ENCODE data around the gene TMCC3.

DNA sequence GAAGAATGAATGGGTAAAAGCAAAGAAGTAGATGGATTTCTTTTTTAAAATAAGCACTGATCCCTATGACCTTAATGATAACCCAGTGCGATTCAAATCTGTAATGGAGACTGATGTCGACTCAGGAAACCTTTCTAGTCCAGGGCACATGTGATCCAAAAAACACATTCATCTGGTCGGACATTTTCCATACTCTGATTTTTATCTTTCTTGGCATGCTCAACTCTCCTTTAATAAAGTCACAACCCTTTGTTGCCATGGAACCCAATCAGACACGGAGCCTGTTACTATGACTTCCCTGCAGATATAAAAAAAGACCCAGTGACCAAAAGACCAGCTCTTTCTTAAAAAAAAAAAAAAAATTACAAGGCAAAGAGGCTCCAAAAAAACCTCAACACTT, 27.9 kb downstream of the TMCC3 start:
- TF ChIP-seq EP300 (IDR thresholded peaks at IDR 0.05) (no peak), POLR2A (IDR thresholded peaks at IDR 0.05) (no peak), POLR2AphosphoS5 (IDR thresholded peaks at IDR 0.05) (no peak)

Data from suprapubic skin (tissue), 4 donors.